ENCODE data around the gene ZNF774. TPM values are rescaled to one million over a fixed set of nuclear protein-coding genes. Genes with fewer than 3 reads are reported as not detected.

The ZNF774 gene
- total and polyA plus RNA-seq, 5 donors, result 2.0 to 6.4 (median 4.3) TPM

- intact Hi-C loops (cut with DNase I), result no loop called here
- ATAC-seq (no peak), DNase-seq (peak in 1 of 3 donors; percentile 42)
- Histone ChIP-seq H3K27me3 (ENCODE audit: control insufficient read depth, insufficient read depth) (no peaks in the 10 kb centered on the region), H3K4me1 (ENCODE audit: control insufficient read depth, insufficient read depth, low read length) (peaks cover 11% of the 10 kb centered on the region), H3K27ac (ENCODE audit: low read length) (peak overlapping the region; percentile 48), H3K9me3 (ENCODE audit: control insufficient read depth, low read length) (no peaks in the 10 kb centered on the region), H3K4me3 (ENCODE audit: low read length) (peak overlapping the region; percentile 94)
- 57% methylated on average over 6 of the region's 6 CpGs for WGBS
Observed at GRCh38 chr15:90389513-90389912, 37.4 kb downstream of the ZNF774 start.

DNA sequence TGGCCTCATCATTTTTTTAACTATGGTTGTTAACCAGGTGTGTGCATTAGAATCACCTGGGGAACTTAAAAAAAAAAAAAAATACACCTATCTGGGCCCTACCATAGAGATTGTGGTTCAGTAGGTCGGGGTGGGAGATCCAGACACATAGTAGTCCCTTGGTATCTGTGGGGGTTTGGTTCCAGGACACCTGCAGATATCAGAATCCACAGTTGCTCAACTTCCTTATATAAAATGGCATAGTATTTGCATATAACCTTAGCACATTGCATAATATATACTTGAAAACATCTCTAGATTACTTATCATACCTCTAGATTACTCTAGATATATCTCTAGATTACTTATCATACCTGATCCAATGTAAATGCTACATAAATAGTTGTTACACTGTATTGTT lies 41.0 kb downstream of the ZNF774 start:
- Histone ChIP-seq H3K27ac (ENCODE audit: low read length) (no peak overlapping the region), H3K27me3 (ENCODE audit: control insufficient read depth, insufficient read depth) (no peaks in the 10 kb centered on the region), H3K4me1 (ENCODE audit: control insufficient read depth, insufficient read depth, low read length) (peaks cover 11% of the 10 kb centered on the region), H3K4me3 (ENCODE audit: low read length) (no peak overlapping the region), H3K9me3 (ENCODE audit: control insufficient read depth, low read length) (no peaks in the 10 kb centered on the region)
- 91% methylated on average over 1 of the region's 1 CpG for WGBS
- intact Hi-C loops (cut with DNase I), result no loop called here
- no peak for ATAC-seq
- no peak for DNase-seq

DNA sequence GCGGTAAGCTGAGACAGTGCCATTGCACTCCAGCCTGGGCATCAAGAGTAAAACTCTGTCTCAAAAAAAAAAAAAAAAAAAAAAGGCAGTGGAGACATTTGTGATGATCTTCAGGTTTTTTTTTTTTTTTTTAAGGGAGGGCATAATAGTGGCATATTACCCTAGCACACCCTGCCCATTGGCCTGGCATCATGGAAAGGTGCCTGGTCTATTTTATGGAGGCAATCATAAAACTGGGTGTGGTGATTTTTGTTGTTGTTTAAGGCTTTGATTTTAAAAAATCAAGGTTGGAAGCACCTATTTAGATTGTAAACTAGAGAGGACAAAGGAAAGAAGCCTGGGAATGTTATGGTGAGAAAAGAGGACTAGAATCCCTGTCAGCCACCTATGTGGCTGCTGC lies 42.0 kb downstream of the ZNF774 start:
- H3K27ac ChIP-seq (ENCODE audit: low read length), result no peak overlapping the region
- no peaks in the 10 kb centered on the region for H3K27me3 ChIP-seq (ENCODE audit: control insufficient read depth, insufficient read depth)
- peaks cover 11% of the 10 kb centered on the region for H3K4me1 ChIP-seq (ENCODE audit: control insufficient read depth, insufficient read depth, low read length)
- WGBS, result 97% methylated on average over 1 of the region's 1 CpG
- H3K4me3 ChIP-seq (ENCODE audit: low read length), result no peak overlapping the region
- DNase-seq, result no peak
- no peaks in the 10 kb centered on the region for H3K9me3 ChIP-seq (ENCODE audit: control insufficient read depth, low read length)
- no peak for ATAC-seq
- intact Hi-C loops (cut with DNase I), result no loop called here

DNA sequence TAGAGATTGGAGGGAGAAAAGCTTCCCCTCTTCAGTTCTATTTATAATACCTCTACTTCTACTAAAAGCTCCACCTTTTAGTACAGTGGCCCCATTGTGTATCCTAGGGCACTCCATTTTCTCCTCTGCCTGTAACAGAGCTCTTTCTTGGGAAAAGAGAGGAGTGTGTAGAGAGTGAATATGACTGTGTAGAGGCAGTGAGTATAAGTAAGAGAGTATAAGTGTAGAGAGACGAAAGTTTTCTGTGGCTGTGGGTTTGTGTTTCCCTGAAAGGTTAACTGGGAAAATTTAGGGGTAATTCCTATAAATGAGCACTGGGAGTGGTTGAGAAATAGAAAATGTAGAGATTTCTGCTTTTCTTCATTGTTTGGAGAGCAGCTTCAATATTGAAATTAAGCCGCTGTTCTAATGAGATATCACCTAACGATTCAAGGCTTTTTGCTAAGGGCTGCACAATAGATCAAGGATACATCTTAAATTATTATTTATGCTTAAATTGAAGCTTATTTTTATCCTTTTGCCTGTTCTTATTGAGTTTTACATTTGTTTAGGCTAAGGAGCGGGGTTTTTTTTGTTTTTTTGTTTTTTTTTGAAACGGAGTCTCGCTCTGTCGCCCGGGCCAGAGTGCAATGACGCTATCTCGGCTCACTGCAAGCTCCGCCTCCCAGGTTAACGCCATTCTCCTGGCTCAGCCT lies 42.8 kb downstream of the ZNF774 start:
- no peak overlapping the region for H3K27ac ChIP-seq (ENCODE audit: low read length)
- H3K4me1 ChIP-seq (ENCODE audit: control insufficient read depth, insufficient read depth, low read length), result peaks cover 7% of the 10 kb centered on the region
- H3K4me3 ChIP-seq (ENCODE audit: low read length), result no peak overlapping the region

DNA sequence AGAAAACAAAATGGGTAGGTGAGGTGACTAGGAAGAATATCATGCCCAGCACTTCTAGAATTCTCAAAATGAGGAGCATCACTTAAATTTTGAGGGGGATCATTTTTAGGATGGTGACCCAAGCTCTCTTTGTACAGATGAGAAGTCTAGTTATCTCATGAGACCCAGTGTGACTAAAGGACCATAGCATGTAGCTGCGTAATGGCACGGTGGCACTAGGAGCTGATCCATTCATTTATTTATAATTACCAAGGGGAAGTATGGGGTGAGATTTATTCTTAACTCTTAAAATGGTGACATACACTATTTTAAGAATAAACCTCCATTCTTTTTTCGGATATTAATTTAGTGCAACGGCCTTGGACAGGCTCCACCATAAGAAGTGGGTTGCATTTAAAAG lies 44.2 kb downstream of the ZNF774 start:
- H3K4me1 ChIP-seq (ENCODE audit: control insufficient read depth, insufficient read depth, low read length), result peaks cover 10% of the 10 kb centered on the region
- WGBS, result 63% methylated on average over 4 of the region's 4 CpGs
- H3K27me3 ChIP-seq (ENCODE audit: control insufficient read depth, insufficient read depth), result no peaks in the 10 kb centered on the region
- H3K4me3 ChIP-seq (ENCODE audit: low read length), result no peak overlapping the region
- no peaks in the 10 kb centered on the region for H3K9me3 ChIP-seq (ENCODE audit: control insufficient read depth, low read length)
- no peak overlapping the region for H3K27ac ChIP-seq (ENCODE audit: low read length)
- intact Hi-C loops (cut with DNase I), result no loop called here
- ATAC-seq, result no peak
- DNase-seq, result no peak

More for the DNA sequence above, 42.8 kb downstream of the ZNF774 start:
- WGBS, result 95% methylated on average over 12 of the region's 12 CpGs
- intact Hi-C loops (cut with DNase I), result no loop called here
- Histone ChIP-seq H3K9me3 (ENCODE audit: control insufficient read depth, low read length) (no peaks in the 10 kb centered on the region), H3K27me3 (ENCODE audit: control insufficient read depth, insufficient read depth) (no peaks in the 10 kb centered on the region)
- DNase-seq (no peak), ATAC-seq (peak in 1 of 2 donors; percentile 28)

DNA sequence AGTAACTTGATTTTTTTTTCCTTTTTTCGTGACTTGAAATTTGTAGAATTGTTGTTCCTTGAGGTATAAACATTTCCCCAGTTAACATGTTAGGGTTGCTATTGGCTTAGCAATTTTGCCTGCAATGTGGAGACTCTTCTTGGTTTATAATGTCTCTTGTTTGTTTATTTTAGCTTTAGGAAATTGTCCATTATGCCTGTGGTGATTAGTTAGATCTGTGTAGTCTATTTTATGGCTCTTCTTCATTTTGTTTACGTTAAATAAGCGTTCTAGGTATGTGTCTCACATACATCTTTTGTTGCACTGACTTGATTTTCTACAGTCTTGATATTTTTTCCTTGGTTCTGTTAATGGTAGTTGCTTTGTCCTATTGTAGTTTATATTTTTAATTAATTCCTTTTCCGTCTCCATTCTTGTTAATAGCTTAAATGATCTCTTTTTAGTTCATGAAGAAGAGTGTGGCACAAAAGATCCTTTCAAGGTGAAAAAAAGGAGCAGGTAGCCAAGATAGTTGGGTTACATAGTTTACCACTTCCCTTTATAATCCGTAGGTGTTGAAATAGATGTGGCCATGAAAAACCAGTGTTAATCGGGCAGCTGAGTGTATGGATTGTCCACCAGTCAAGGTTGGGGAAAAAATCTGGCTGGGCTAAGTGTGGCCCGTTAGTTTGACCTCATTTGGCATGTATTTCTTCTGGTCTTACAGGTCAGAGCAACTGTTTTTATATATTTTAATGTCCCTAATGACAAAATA lies 48.1 kb downstream of the ZNF774 start:
- peak overlapping the region; percentile 35 for H3K4me3 ChIP-seq (ENCODE audit: low read length)
- peak in 1 of 2 donors; percentile 7 for ATAC-seq
- H3K9me3 ChIP-seq (ENCODE audit: control insufficient read depth, low read length), result no peaks in the 10 kb centered on the region
- DNase-seq, result no peak
- peaks cover 12% of the 10 kb centered on the region for H3K4me1 ChIP-seq (ENCODE audit: control insufficient read depth, insufficient read depth, low read length)
- intact Hi-C loops (cut with DNase I), result no loop called here
- H3K27ac ChIP-seq (ENCODE audit: low read length), result peak overlapping the region; percentile 99
- WGBS, result 63% methylated on average over 7 of the region's 7 CpGs
- no peaks in the 10 kb centered on the region for H3K27me3 ChIP-seq (ENCODE audit: control insufficient read depth, insufficient read depth)

DNA sequence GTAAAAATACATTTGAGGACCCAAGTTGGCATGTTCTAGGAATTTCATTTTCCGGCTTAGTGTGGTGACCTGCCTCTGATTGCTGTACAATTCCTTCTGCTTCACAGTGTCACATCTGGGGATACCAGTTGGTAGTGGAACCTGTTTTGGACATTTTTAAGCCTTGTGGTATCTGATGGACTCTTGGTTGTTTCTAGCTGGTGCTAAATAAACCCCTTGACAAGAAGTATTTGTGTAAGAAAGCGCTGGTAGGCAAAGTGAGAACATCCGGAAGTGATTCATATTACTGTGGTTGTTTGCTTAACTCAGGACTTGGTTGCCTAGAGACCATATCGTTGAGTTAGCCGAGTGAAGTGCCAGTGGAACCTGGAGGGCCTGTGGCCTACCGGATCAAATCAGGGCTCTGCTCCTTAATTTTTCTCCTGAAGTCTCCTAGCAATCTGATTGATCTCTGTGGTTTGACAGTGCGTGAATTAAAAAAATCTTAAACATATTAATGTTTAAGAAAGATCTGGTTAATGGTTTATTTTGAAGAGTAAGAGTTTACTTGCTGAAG lies 48.8 kb downstream of the ZNF774 start:
- WGBS, result 7% methylated on average over 7 of the region's 7 CpGs
- Histone ChIP-seq H3K9me3 (ENCODE audit: control insufficient read depth, low read length) (no peaks in the 10 kb centered on the region), H3K4me1 (ENCODE audit: control insufficient read depth, insufficient read depth, low read length) (peaks cover 11% of the 10 kb centered on the region), H3K27me3 (ENCODE audit: control insufficient read depth, insufficient read depth) (no peaks in the 10 kb centered on the region), H3K4me3 (ENCODE audit: low read length) (peak overlapping the region; percentile 35), H3K27ac (ENCODE audit: low read length) (peak overlapping the region; percentile 99)
- DNase-seq (peak; percentile 61 to 82 (median 75)), ATAC-seq (peak; percentile 97 to 98)
- intact Hi-C loops (cut with DNase I), result no loop called here

DNA sequence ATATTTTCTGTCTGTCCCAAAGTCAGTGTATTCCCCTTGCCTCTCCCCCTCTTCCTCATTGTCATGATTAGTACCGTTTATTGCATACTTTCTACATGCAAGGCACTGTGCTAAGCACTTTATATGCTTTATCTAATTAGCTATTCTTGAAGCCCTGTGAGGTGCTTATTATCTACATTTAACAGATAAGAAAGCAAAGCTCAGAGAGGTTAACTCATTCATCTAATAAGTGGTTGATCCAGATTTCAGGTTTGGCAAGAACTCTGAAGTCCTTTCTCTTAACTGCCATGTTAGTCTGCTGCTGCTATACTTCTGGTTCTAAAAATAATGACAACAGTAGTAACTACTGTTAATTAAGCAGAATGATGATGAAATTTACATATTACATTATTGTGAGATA lies 49.4 kb downstream of the ZNF774 start:
- no peaks in the 10 kb centered on the region for H3K27me3 ChIP-seq (ENCODE audit: control insufficient read depth, insufficient read depth)
- H3K4me3 ChIP-seq (ENCODE audit: low read length), result no peak overlapping the region
- WGBS, result 2% methylated on average over 1 of the region's 1 CpG
- intact Hi-C loops (cut with DNase I), result no loop called here
- H3K4me1 ChIP-seq (ENCODE audit: control insufficient read depth, insufficient read depth, low read length), result peaks cover 10% of the 10 kb centered on the region
- ATAC-seq (no peak), DNase-seq (no peak)
- no peaks in the 10 kb centered on the region for H3K9me3 ChIP-seq (ENCODE audit: control insufficient read depth, low read length)
- H3K27ac ChIP-seq (ENCODE audit: low read length), result no peak overlapping the region

GRCh38 chr15:90402223-90402622 lies 50.1 kb downstream of the ZNF774 start:
- H3K4me1 ChIP-seq (ENCODE audit: control insufficient read depth, insufficient read depth, low read length), result peaks cover 13% of the 10 kb centered on the region
- H3K27ac ChIP-seq (ENCODE audit: low read length), result peak overlapping the region; percentile 82
- ATAC-seq (peak; percentile 75 to 87), DNase-seq (peak; percentile 61 to 82 (median 68))
- H3K27me3 ChIP-seq (ENCODE audit: control insufficient read depth, insufficient read depth), result no peaks in the 10 kb centered on the region
- H3K4me3 ChIP-seq (ENCODE audit: low read length), result no peak overlapping the region
- intact Hi-C loops (cut with DNase I), result no loop called here
- no peaks in the 10 kb centered on the region for H3K9me3 ChIP-seq (ENCODE audit: control insufficient read depth, low read length)

GRCh38 chr15:90402767-90403166 lies 50.7 kb downstream of the ZNF774 start:
- intact Hi-C loops (cut with DNase I), result no loop called here
- Histone ChIP-seq H3K27ac (ENCODE audit: low read length) (peak overlapping the region; percentile 42), H3K27me3 (ENCODE audit: control insufficient read depth, insufficient read depth) (no peaks in the 10 kb centered on the region), H3K9me3 (ENCODE audit: control insufficient read depth, low read length) (no peaks in the 10 kb centered on the region), H3K4me1 (ENCODE audit: control insufficient read depth, insufficient read depth, low read length) (peaks cover 13% of the 10 kb centered on the region), H3K4me3 (ENCODE audit: low read length) (no peak overlapping the region)
- ATAC-seq (no peak), DNase-seq (no peak)
- WGBS, result 72% methylated on average over 3 of the region's 3 CpGs

DNA sequence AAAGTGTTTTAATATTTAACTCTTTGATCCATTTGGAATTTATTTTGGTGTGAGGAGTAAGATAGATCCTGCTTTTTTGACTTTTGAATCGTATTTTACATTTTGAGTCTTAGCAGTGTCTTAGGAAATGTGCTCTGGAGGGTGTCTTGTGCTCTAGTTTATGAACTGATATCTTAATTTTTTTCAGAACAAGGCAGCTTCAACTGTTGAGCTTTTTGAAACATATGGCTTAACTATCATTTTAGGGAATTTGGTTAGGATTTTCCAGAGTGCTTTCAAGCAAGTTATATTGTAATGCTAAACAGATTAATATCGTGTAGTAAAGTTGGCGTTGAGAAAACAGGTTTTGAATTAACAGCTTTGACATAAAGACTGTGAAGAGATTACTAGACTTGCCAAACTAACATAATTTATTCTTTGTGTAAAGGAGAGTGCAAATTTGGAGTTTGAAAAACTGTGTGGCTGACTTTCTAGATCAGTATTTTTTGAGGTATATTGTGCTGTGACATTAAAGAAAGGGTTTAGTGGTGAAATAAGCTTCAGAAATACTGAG lies 53.0 kb downstream of the ZNF774 start:
- Histone ChIP-seq H3K9me3 (ENCODE audit: control insufficient read depth, low read length) (no peaks in the 10 kb centered on the region), H3K27ac (ENCODE audit: low read length) (no peak overlapping the region), H3K4me1 (ENCODE audit: control insufficient read depth, insufficient read depth, low read length) (peaks cover 16% of the 10 kb centered on the region), H3K27me3 (ENCODE audit: control insufficient read depth, insufficient read depth) (no peaks in the 10 kb centered on the region), H3K4me3 (ENCODE audit: low read length) (no peak overlapping the region)
- 63% methylated on average over 3 of the region's 3 CpGs for WGBS
- intact Hi-C loops (cut with DNase I), result no loop called here
- DNase-seq, result no peak
- ATAC-seq, result no peak
